ENCODE results near the gene RAB1A. TPM values are rescaled to one million over a fixed set of nuclear protein-coding genes. Genes with fewer than 3 reads are reported as not detected.
"Not testable (repeated sequence)": the region's sequence is repeated elsewhere in the genome, so short reads cannot be mapped to it uniquely, and the experiment has no call there.

The RAB1A gene
- 100 to 1,000 TPM in 7 of 9 donors, 10 to 100 TPM in 2; 53.8 to 213 (median 147) TPM for total RNA-seq
- 100 to 1,000 TPM in 1 of 3 donors, 10 to 100 TPM in 2; 70.0 to 235 (median 77.9) TPM for polyA plus RNA-seq
- long read RNA-seq, donor 1, transcript RAB1A-203 (6 exons, 2,447 nt), result major isoform, 162 of 165 reads
- long read RNA-seq, donor 1, partial matches to known transcripts, result 0 of 165 reads
- long read RNA-seq, donor 1, other reads (novel, unspliced or antisense), result 0 of 165 reads
- long read RNA-seq, donor 2, transcript RAB1A-203 (6 exons, 2,447 nt), result major isoform, 115 of 150 reads
- long read RNA-seq, donor 2, partial matches to known transcripts, result 34 of 150 reads
- long read RNA-seq, donor 2, other reads (novel, unspliced or antisense), result 0 of 150 reads
- long read RNA-seq, donor 3, transcript RAB1A-203 (6 exons, 2,447 nt), result major isoform, 131 of 176 reads
- long read RNA-seq, donor 3, partial matches to known transcripts, result 42 of 176 reads
- long read RNA-seq, donor 3, other reads (novel, unspliced or antisense), result 0 of 176 reads
- long read RNA-seq, donor 4, transcript RAB1A-203 (6 exons, 2,447 nt), result major isoform, 107 of 117 reads
- long read RNA-seq, donor 4, partial matches to known transcripts, result 1 of 117 reads
- long read RNA-seq, donor 4, other reads (novel, unspliced or antisense), result 9 of 117 reads
- long read RNA-seq, donor 5, transcript RAB1A-203 (6 exons, 2,447 nt), result major isoform, 233 of 249 reads
- long read RNA-seq, donor 5, partial matches to known transcripts, result 4 of 249 reads
- long read RNA-seq, donor 5, other reads (novel, unspliced or antisense), result 11 of 249 reads
- long read RNA-seq, donor 6, transcript RAB1A-203 (6 exons, 2,447 nt), result major isoform, 55 of 63 reads
- long read RNA-seq, donor 6, partial matches to known transcripts, result 1 of 63 reads
- long read RNA-seq, donor 6, other reads (novel, unspliced or antisense), result 6 of 63 reads
- long read RNA-seq, donor 7, transcript RAB1A-203 (6 exons, 2,447 nt), result major isoform, 58 of 59 reads
- long read RNA-seq, donor 7, partial matches to known transcripts, result 0 of 59 reads
- long read RNA-seq, donor 7, other reads (novel, unspliced or antisense), result 0 of 59 reads
- long read RNA-seq, donor 8, transcript RAB1A-203 (6 exons, 2,447 nt), result major isoform, 193 of 249 reads
- long read RNA-seq, donor 8, partial matches to known transcripts, result 49 of 249 reads
- long read RNA-seq, donor 8, other reads (novel, unspliced or antisense), result 5 of 249 reads
- long read RNA-seq, donor 9, transcript RAB1A-203 (6 exons, 2,447 nt), result major isoform, 114 of 114 reads
- long read RNA-seq, donor 9, partial matches to known transcripts, result 0 of 114 reads
- long read RNA-seq, donor 9, other reads (novel, unspliced or antisense), result 0 of 114 reads
- long read RNA-seq, donor 10, transcript RAB1A-203 (6 exons, 2,447 nt), result major isoform, 91 of 123 reads
- long read RNA-seq, donor 10, partial matches to known transcripts, result 17 of 123 reads
- long read RNA-seq, donor 10, other reads (novel, unspliced or antisense), result 14 of 123 reads

DNA sequence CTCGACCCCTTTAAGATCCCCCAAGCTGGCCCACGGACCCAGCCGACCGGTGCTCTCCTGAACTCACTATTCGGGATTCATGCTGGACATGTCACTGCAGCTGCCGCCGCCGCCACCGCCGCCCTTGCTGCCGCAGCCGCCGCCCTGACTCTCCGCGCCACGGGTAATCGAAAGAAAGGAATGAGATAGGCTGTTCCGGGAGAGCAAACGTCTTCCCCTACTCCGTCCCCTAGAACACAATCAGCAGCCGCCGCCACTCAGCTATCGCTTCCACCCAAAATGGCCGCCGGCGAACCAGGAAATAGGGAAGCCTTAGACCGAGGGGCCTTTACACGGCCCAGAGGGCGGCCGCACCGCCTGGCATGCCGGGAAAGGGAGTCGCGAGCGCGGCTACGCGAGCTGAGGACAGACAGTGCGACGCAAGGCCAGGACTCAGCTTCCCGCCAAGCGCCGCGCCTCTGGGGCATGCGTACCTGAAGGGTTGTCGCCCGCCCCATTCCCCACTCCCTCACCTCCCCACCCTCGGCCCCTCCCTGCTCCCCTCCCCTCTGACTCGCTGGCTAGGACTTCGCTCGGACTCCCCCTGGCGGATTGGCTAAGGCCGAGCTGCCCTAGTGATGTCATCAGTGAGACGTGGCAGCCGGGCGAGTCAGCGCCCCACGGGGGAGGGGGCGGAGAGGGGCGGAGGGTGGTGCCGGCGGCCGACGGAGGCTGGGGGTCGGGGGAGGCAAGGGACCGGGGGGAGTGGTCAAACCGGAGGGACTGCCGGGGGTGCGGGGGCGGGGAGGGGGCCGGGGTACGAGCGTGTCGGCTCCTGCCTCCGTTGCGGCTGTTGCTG lies at the start of gene RAB1A:
TSS of gene RAB1A (minus strand) at position 281 of the 838 bp plus-strand sequence. CDS start at position 90, 191 bp downstream.
- intact Hi-C loops (cut with DNase I), result loop anchor here in 1 of 2 donors (10.0 kb wide), 1 partner anchor 65 kb away; no protein-coding TSS in a partner anchor

GRCh38 chr2:65177751-65178442 lies 48.0 kb upstream of the RAB1A start:
- H3K4me1 ChIP-seq (replicated peaks in 1 of 2), result no peaks in the 10 kb centered on the region
- intact Hi-C loops (cut with DNase I), result loop anchor here in 1 of 2 donors (10.0 kb wide), 1 partner anchor 263 kb away; no protein-coding TSS in a partner anchor
- no peaks in the 10 kb centered on the region for H3K36me3 ChIP-seq (replicated peaks in 1 of 2)
- H3K27ac ChIP-seq, result no peak overlapping the region
- no peak overlapping the region for H3K4me3 ChIP-seq
- H3K9me3 ChIP-seq (replicated peaks in 1 of 3), result no peaks in the 10 kb centered on the region
- TF ChIP-seq POLR2A (IDR thresholded peaks at IDR 0.05) (no peak), CTCF (IDR thresholded peaks at IDR 0.05) (no peak)
- peak in 1 of 7 donors; percentile 7 for DNase-seq
- WGBS, 4 donors, result 74 to 83% (median 82%) methylated on average over 3 to 8 of the region's 8 CpGs
- H3K27me3 ChIP-seq, result no peaks in the 10 kb centered on the region

More for the DNA sequence above, at the start of gene RAB1A:
- no peaks in the 10 kb centered on the region for H3K9me3 ChIP-seq (replicated peaks in 1 of 3)
- peak within 1 kb of the TSS; percentile 63 to 100 (median 88) for H3K4me3 ChIP-seq
- H3K4me1 ChIP-seq (replicated peaks in 1 of 2), result peaks cover 28 to 43% of the 10 kb centered on the region in 2 donors
- H3K36me3 ChIP-seq (replicated peaks in 1 of 2), result no peaks in the 10 kb centered on the region
- TF ChIP-seq CTCF (IDR thresholded peaks at IDR 0.05), result peak; percentile 29 to 46 (median 42)
- peak; percentile 82 to 91 for TF ChIP-seq POLR2A (IDR thresholded peaks at IDR 0.05)
- H3K27me3 ChIP-seq, result no peaks in the 10 kb centered on the region
- H3K27ac ChIP-seq, result peak within 1 kb of the TSS; percentile 95 to 100 (median 98)
- WGBS, 4 donors, result 0 to 1% (median 1%) methylated on average over 3 to 76 of the region's 76 CpGs
- DNase-seq, result peak; percentile 99 to 100 (median 100)

- intact Hi-C loops (cut with DNase I), result loop anchor here in 1 of 2 donors (10.0 kb wide), 1 partner anchor 261 kb away; no protein-coding TSS in a partner anchor
- peak in 1 of 7 donors; percentile 29 for DNase-seq
- 73 to 89% (median 82%) methylated on average over 8 to 23 of the region's 23 CpGs for WGBS, 4 donors
Measured at GRCh38 chr2:65175894-65176530, 46.1 kb upstream of the RAB1A start.

DNA sequence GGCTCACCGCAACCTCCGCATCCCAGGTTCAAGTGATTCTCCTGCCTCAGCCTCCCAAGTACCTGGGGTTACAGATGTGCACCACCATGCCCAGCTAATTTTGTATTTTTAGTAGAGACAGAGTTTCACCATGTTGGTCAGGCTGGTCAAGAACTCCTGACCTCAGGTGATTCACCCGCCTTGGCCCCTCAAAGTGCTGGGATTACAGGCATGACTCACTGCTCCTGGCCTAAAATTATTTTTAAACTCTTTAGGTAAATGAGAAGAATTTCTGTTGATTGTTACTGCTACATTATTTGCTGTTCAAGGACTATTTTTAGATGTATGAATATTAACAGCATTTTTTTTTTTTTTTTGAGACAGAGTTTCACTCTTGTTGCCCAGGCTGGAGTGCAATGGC lies 44.1 kb upstream of the RAB1A start:
- not testable (repeated sequence) for DNase-seq; H3K9me3 ChIP-seq (replicated peaks in 1 of 3); H3K4me3 ChIP-seq; H3K27ac ChIP-seq; H3K36me3 ChIP-seq (replicated peaks in 1 of 2); H3K4me1 ChIP-seq (replicated peaks in 1 of 2); H3K27me3 ChIP-seq
- intact Hi-C loops (cut with DNase I), result loop anchor here in 1 of 2 donors (10.0 kb wide), 1 partner anchor 259 kb away; no protein-coding TSS in a partner anchor
- 90 to 96% (median 94%) methylated on average over 3 of the region's 3 CpGs for WGBS, 4 donors

More at GRCh38 chr2:65175894-65176530, 46.1 kb upstream of the RAB1A start:
- H3K36me3 ChIP-seq (replicated peaks in 1 of 2), result no peaks in the 10 kb centered on the region
- H3K4me3 ChIP-seq, result no peak overlapping the region
- no peak overlapping the region for H3K27ac ChIP-seq
- H3K27me3 ChIP-seq, result no peaks in the 10 kb centered on the region
- H3K9me3 ChIP-seq (replicated peaks in 1 of 3), result no peaks in the 10 kb centered on the region
- TF ChIP-seq POLR2A (IDR thresholded peaks at IDR 0.05) (no peak), CTCF (IDR thresholded peaks at IDR 0.05) (no peak)
- H3K4me1 ChIP-seq (replicated peaks in 1 of 2), result no peaks in the 10 kb centered on the region
